ENCODE data around the gene LAS1L.
"Not testable (repeated sequence)": the region's sequence is repeated elsewhere in the genome, so short reads cannot be mapped to it uniquely, and the experiment has no call there.

Gene LAS1L

GRCh38 chrX:65513610-65514009 is 21.0 kb downstream of the LAS1L start:
- no peaks in the 10 kb centered on the region for H3K27me3 ChIP-seq (ENCODE audit: low read depth, low read length)
- H3K4me3 ChIP-seq (ENCODE audit: low read depth in 1 of 2, low read length in 2 of 2): no peak overlapping the region
- H3K4me1 ChIP-seq (ENCODE audit: control insufficient read depth in 1 of 2, insufficient read depth in 2 of 2, low read length in 2 of 2): no peaks in the 10 kb centered on the region
- no peaks in the 10 kb centered on the region for H3K9me3 ChIP-seq (ENCODE audit: control insufficient read depth in 1 of 2, low read length in 2 of 2)
- H3K27ac ChIP-seq (ENCODE audit: low read length): no peak overlapping the region
- H3K36me3 ChIP-seq (ENCODE audit: control insufficient read depth in 1 of 2, insufficient read depth in 2 of 2, low read length in 2 of 2): peaks cover 11 to 23% of the 10 kb centered on the region in 2 donors

- H3K9me3 ChIP-seq (ENCODE audit: control insufficient read depth in 1 of 2, low read length in 2 of 2): no peaks in the 10 kb centered on the region
- no peaks in the 10 kb centered on the region for H3K27me3 ChIP-seq (ENCODE audit: low read depth, low read length)
- no peaks in the 10 kb centered on the region for H3K4me1 ChIP-seq (ENCODE audit: control insufficient read depth in 1 of 2, insufficient read depth in 2 of 2, low read length in 2 of 2)
- no peak overlapping the region for H3K27ac ChIP-seq (ENCODE audit: low read length)
- peaks cover 10 to 18% of the 10 kb centered on the region in 2 donors for H3K36me3 ChIP-seq (ENCODE audit: control insufficient read depth in 1 of 2, insufficient read depth in 2 of 2, low read length in 2 of 2)
- no peak overlapping the region for H3K4me3 ChIP-seq (ENCODE audit: low read depth in 1 of 2, low read length in 2 of 2)
Measured at GRCh38 chrX:65509400-65509799, 25.2 kb downstream of the LAS1L start.

GRCh38 chrX:65508851-65509250 is 25.7 kb downstream of the LAS1L start:
- Histone ChIP-seq H3K4me1 (ENCODE audit: control insufficient read depth in 1 of 2, insufficient read depth in 2 of 2, low read length in 2 of 2) (no peaks in the 10 kb centered on the region), H3K36me3 (ENCODE audit: control insufficient read depth in 1 of 2, insufficient read depth in 2 of 2, low read length in 2 of 2) (peaks cover 10 to 18% of the 10 kb centered on the region in 2 donors), H3K4me3 (ENCODE audit: low read depth in 1 of 2, low read length in 2 of 2) (no peak overlapping the region), H3K27me3 (ENCODE audit: low read depth, low read length) (no peaks in the 10 kb centered on the region), H3K9me3 (ENCODE audit: control insufficient read depth in 1 of 2, low read length in 2 of 2) (no peaks in the 10 kb centered on the region), H3K27ac (ENCODE audit: low read length) (no peak overlapping the region)

GRCh38 chrX:65502618-65503017 is 32.0 kb downstream of the LAS1L start:
- Histone ChIP-seq H3K9me3 (ENCODE audit: control insufficient read depth in 1 of 2, low read length in 2 of 2) (no peaks in the 10 kb centered on the region), H3K4me1 (ENCODE audit: control insufficient read depth in 1 of 2, insufficient read depth in 2 of 2, low read length in 2 of 2) (no peaks in the 10 kb centered on the region), H3K4me3 (ENCODE audit: low read depth in 1 of 2, low read length in 2 of 2) (no peak overlapping the region), H3K36me3 (ENCODE audit: control insufficient read depth in 1 of 2, insufficient read depth in 2 of 2, low read length in 2 of 2) (peaks cover 1 to 3% of the 10 kb centered on the region in 2 donors), H3K27me3 (ENCODE audit: low read depth, low read length) (no peaks in the 10 kb centered on the region), H3K27ac (ENCODE audit: low read length) (no peak overlapping the region)

GRCh38 chrX:65493431-65493830 is 41.2 kb downstream of the LAS1L start:
- Histone ChIP-seq H3K9me3 (ENCODE audit: control insufficient read depth in 1 of 2, low read length in 2 of 2) (no peaks in the 10 kb centered on the region), H3K27ac (ENCODE audit: low read length) (no peak overlapping the region), H3K4me3 (ENCODE audit: low read depth in 1 of 2, low read length in 2 of 2) (no peak overlapping the region), H3K36me3 (ENCODE audit: control insufficient read depth in 1 of 2, insufficient read depth in 2 of 2, low read length in 2 of 2) (no peaks in the 10 kb centered on the region), H3K27me3 (ENCODE audit: low read depth, low read length) (no peaks in the 10 kb centered on the region), H3K4me1 (ENCODE audit: control insufficient read depth in 1 of 2, insufficient read depth in 2 of 2, low read length in 2 of 2) (no peaks in the 10 kb centered on the region)

GRCh38 chrX:65491620-65492019 is 43.0 kb downstream of the LAS1L start:
- no peaks in the 10 kb centered on the region for H3K9me3 ChIP-seq (ENCODE audit: control insufficient read depth in 1 of 2, low read length in 2 of 2)
- no peaks in the 10 kb centered on the region for H3K27me3 ChIP-seq (ENCODE audit: low read depth, low read length)
- no peaks in the 10 kb centered on the region for H3K36me3 ChIP-seq (ENCODE audit: control insufficient read depth in 1 of 2, insufficient read depth in 2 of 2, low read length in 2 of 2)
- H3K27ac ChIP-seq (ENCODE audit: low read length): no peak overlapping the region
- H3K4me3 ChIP-seq (ENCODE audit: low read depth in 1 of 2, low read length in 2 of 2): no peak overlapping the region
- H3K4me1 ChIP-seq (ENCODE audit: control insufficient read depth in 1 of 2, insufficient read depth in 2 of 2, low read length in 2 of 2): no peaks in the 10 kb centered on the region

- no peaks in the 10 kb centered on the region for H3K36me3 ChIP-seq (ENCODE audit: control insufficient read depth in 1 of 2, insufficient read depth in 2 of 2, low read length in 2 of 2)
- H3K27me3 ChIP-seq (ENCODE audit: low read depth, low read length): no peaks in the 10 kb centered on the region
- no peak overlapping the region for H3K4me3 ChIP-seq (ENCODE audit: low read depth in 1 of 2, low read length in 2 of 2)
- H3K4me1 ChIP-seq (ENCODE audit: control insufficient read depth in 1 of 2, insufficient read depth in 2 of 2, low read length in 2 of 2): no peaks in the 10 kb centered on the region
- H3K9me3 ChIP-seq (ENCODE audit: control insufficient read depth in 1 of 2, low read length in 2 of 2): no peaks in the 10 kb centered on the region
- no peak overlapping the region for H3K27ac ChIP-seq (ENCODE audit: low read length)
Measured at GRCh38 chrX:65488495-65488894, 46.1 kb downstream of the LAS1L start.

GRCh38 chrX:65480960-65481359 is 53.6 kb downstream of the LAS1L start:
- no peaks in the 10 kb centered on the region for H3K9me3 ChIP-seq (ENCODE audit: control insufficient read depth in 1 of 2, low read length in 2 of 2)
- H3K4me1 ChIP-seq (ENCODE audit: control insufficient read depth in 1 of 2, insufficient read depth in 2 of 2, low read length in 2 of 2): no peaks in the 10 kb centered on the region
- no peak overlapping the region for H3K4me3 ChIP-seq (ENCODE audit: low read depth in 1 of 2, low read length in 2 of 2)
- H3K27ac ChIP-seq (ENCODE audit: low read length): no peak overlapping the region
- no peaks in the 10 kb centered on the region for H3K36me3 ChIP-seq (ENCODE audit: control insufficient read depth in 1 of 2, insufficient read depth in 2 of 2, low read length in 2 of 2)
- no peaks in the 10 kb centered on the region for H3K27me3 ChIP-seq (ENCODE audit: low read depth, low read length)

- H3K4me1 ChIP-seq (ENCODE audit: control insufficient read depth in 1 of 2, insufficient read depth in 2 of 2, low read length in 2 of 2): not testable (repeated sequence)
Measured at GRCh38 chrX:65479102-65479501, 55.5 kb downstream of the LAS1L start.

GRCh38 chrX:65476564-65476963 is 58.0 kb downstream of the LAS1L start:
- Histone ChIP-seq H3K36me3 (ENCODE audit: control insufficient read depth in 1 of 2, insufficient read depth in 2 of 2, low read length in 2 of 2) (no peaks in the 10 kb centered on the region), H3K4me3 (ENCODE audit: low read depth in 1 of 2, low read length in 2 of 2) (no peak overlapping the region), H3K4me1 (ENCODE audit: control insufficient read depth in 1 of 2, insufficient read depth in 2 of 2, low read length in 2 of 2) (no peaks in the 10 kb centered on the region), H3K9me3 (ENCODE audit: control insufficient read depth in 1 of 2, low read length in 2 of 2) (no peaks in the 10 kb centered on the region), H3K27ac (ENCODE audit: low read length) (no peak overlapping the region), H3K27me3 (ENCODE audit: low read depth, low read length) (no peaks in the 10 kb centered on the region)

More at GRCh38 chrX:65479102-65479501, 55.5 kb downstream of the LAS1L start:
- H3K9me3 ChIP-seq (ENCODE audit: control insufficient read depth in 1 of 2, low read length in 2 of 2); H3K27me3 ChIP-seq (ENCODE audit: low read depth, low read length); H3K27ac ChIP-seq (ENCODE audit: low read length); H3K36me3 ChIP-seq (ENCODE audit: control insufficient read depth in 1 of 2, insufficient read depth in 2 of 2, low read length in 2 of 2); H3K4me3 ChIP-seq (ENCODE audit: low read depth in 1 of 2, low read length in 2 of 2): not testable (repeated sequence)

- Histone ChIP-seq H3K36me3 (ENCODE audit: control insufficient read depth in 1 of 2, insufficient read depth in 2 of 2, low read length in 2 of 2) (no peaks in the 10 kb centered on the region), H3K27ac (ENCODE audit: low read length) (no peak overlapping the region), H3K27me3 (ENCODE audit: low read depth, low read length) (no peaks in the 10 kb centered on the region), H3K4me1 (ENCODE audit: control insufficient read depth in 1 of 2, insufficient read depth in 2 of 2, low read length in 2 of 2) (no peaks in the 10 kb centered on the region), H3K4me3 (ENCODE audit: low read depth in 1 of 2, low read length in 2 of 2) (no peak overlapping the region), H3K9me3 (ENCODE audit: control insufficient read depth in 1 of 2, low read length in 2 of 2) (no peaks in the 10 kb centered on the region)
Measured at GRCh38 chrX:65463550-65463949, 71.0 kb downstream of the LAS1L start.
